Liver (tissue), 9 donors: ENCODE results near the gene CLIP4. TPM values are rescaled to one million over a fixed set of nuclear protein-coding genes. Genes with fewer than 3 reads are reported as not detected.

Source experiments
- DNase-seq: peaks from one replicate; pipeline ENCODE4 v3.0.0-alpha.2; 2017; ENCODE audit warnings: low spot score
- H3K27ac ChIP-seq, 2 donors: one replicate each; pipeline ENCODE4 v1.7.0; 2013; ENCODE audit warnings: inconsistent platforms in 2 of 2, low read length in 2 of 2, control low read depth in 1 of 2, low read depth in 1 of 2, mild to moderate bottlenecking in 1 of 2
- H3K27me3 ChIP-seq, 4 donors: one replicate each; pipeline versions ENCODE4 v1.6.1 to v1.7.0; 2013; ENCODE audit warnings: low read length in 3 of 4, inconsistent platforms in 1 of 4, mild to moderate bottlenecking in 1 of 4, moderate library complexity in 1 of 4; ENCODE audit not compliant: control insufficient read depth in 4 of 4, insufficient read depth in 4 of 4
- H3K36me3 ChIP-seq, 4 donors: one replicate each; pipeline versions ENCODE4 v1.6.1 to v1.7.0; 2013; ENCODE audit warnings: low read length in 3 of 4, mild to moderate bottlenecking in 3 of 4, low read depth in 1 of 4, moderate library complexity in 1 of 4; ENCODE audit not compliant: control insufficient read depth in 4 of 4, insufficient read depth in 3 of 4
- H3K4me1 ChIP-seq, 4 donors: one replicate each; pipeline versions ENCODE4 v1.6.1 to v1.7.0; 2013; ENCODE audit warnings: low read length in 3 of 4, mild to moderate bottlenecking in 3 of 4, moderate library complexity in 1 of 4; ENCODE audit not compliant: control insufficient read depth in 4 of 4, insufficient read depth in 4 of 4
- H3K4me3 ChIP-seq, 3 donors: one replicate each; pipeline versions ENCODE4 v1.6.1 to v1.7.0; 2013; ENCODE audit warnings: low read length in 3 of 3, control low read depth in 1 of 3, low read depth in 1 of 3, mild to moderate bottlenecking in 1 of 3
- H3K9ac ChIP-seq, 2 donors: one replicate each; pipeline ENCODE4 v1.7.0; 2013; ENCODE audit warnings: low read length in 2 of 2, mild to moderate bottlenecking in 2 of 2, moderate library complexity in 2 of 2, control low read depth in 1 of 2, low read depth in 1 of 2
- H3K9me3 ChIP-seq, 4 donors: one replicate each; pipeline versions ENCODE4 v1.6.1 to v1.7.0; 2013; ENCODE audit warnings: low read length in 3 of 4; ENCODE audit not compliant: control insufficient read depth in 4 of 4
- ATF3 ChIP-seq: IDR thresholded peaks from 2 replicates; pipeline ENCODE4 v1.6.1; 2016; ENCODE audit warnings: antibody characterized with exemption
- EGR1 ChIP-seq, 2 donors: IDR thresholded peaks; 2 replicates each; pipeline ENCODE4 v1.6.1; 2016 to 2018; ENCODE audit warnings: antibody characterized with exemption in 2 of 2, low read depth in 2 of 2
- FOXA1 ChIP-seq: IDR thresholded peaks from 2 replicates; pipeline ENCODE4 v1.6.1; 2016; ENCODE audit warnings: antibody characterized with exemption
- FOXA2 ChIP-seq: IDR thresholded peaks from 2 replicates; pipeline ENCODE4 v1.6.1; 2016; ENCODE audit warnings: antibody characterized with exemption
- GABPA ChIP-seq, 2 donors: IDR thresholded peaks in 1 of 2; conservative IDR thresholded peaks in 1 of 2; 2 replicates each; pipeline ENCODE4 v1.6.1; 2016; ENCODE audit warnings: antibody characterized with exemption in 2 of 2, mild to moderate bottlenecking in 1 of 2, moderate library complexity in 1 of 2
- HNF4A ChIP-seq, 2 donors: conservative IDR thresholded peaks; 2 replicates each; pipeline ENCODE4 v1.6.1; 2016; ENCODE audit warnings: antibody characterized with exemption in 2 of 2, mild to moderate bottlenecking in 2 of 2
- HNF4G ChIP-seq: IDR thresholded peaks from 2 replicates; pipeline ENCODE4 v1.6.1; 2016; ENCODE audit warnings: antibody characterized with exemption
- JUND ChIP-seq, 2 donors: IDR thresholded peaks; 2 replicates each; pipeline ENCODE4 v1.6.1; 2016; ENCODE audit warnings: antibody characterized with exemption in 2 of 2
- NR2F2 ChIP-seq: IDR thresholded peaks from 2 replicates; pipeline ENCODE4 v1.6.1; 2016; ENCODE audit warnings: antibody characterized with exemption
- RAD21 ChIP-seq, 2 donors: IDR thresholded peaks; 2 replicates each; pipeline ENCODE4 v1.6.1; 2016; ENCODE audit warnings: antibody characterized with exemption in 2 of 2, mild to moderate bottlenecking in 2 of 2
- RXRA ChIP-seq, 2 donors: IDR thresholded peaks; 2 replicates each; pipeline ENCODE4 v1.6.1; 2017 to 2018; ENCODE audit warnings: antibody characterized with exemption in 2 of 2, mild to moderate bottlenecking in 1 of 2
- SP1 ChIP-seq: IDR thresholded peaks from 2 replicates; pipeline ENCODE4 v1.6.1; 2018; ENCODE audit warnings: antibody characterized with exemption, mild to moderate bottlenecking
- TAF1 ChIP-seq: conservative IDR thresholded peaks from 2 replicates; pipeline ENCODE4 v1.6.1; 2016; ENCODE audit warnings: antibody characterized with exemption, mild to moderate bottlenecking
- YY1 ChIP-seq: IDR thresholded peaks from 2 replicates; pipeline ENCODE4 v1.6.1; 2016; ENCODE audit warnings: antibody characterized with exemption, mild to moderate bottlenecking
- WGBS: extraction: QIAGEN DNeasy Blood & Tissue Kit; methylation state at CpG from one replicate; pipeline ENCODE4 v1.1.7; 2013; 5-methylcytosine and 5-hydroxymethylcytosine counted together
- polyA plus RNA-seq, 2 donors: library from polyadenylated mRNA; stranded (reverse) in 1 of 2; unstranded in 1 of 2; fragments of 200-250 nt in 1 of 2; fragments of >200 nt in 1 of 2; fragmentation: Nextera tagmentation in 1 of 2; extraction: Ambion mirVana in 1 of 2; gene quantifications; one replicate each; pipeline versions ENCODE4 v1.2.1 to v1.2.3, GENCODE V29; 2013 to 2015
- total RNA-seq, 2 donors: library from RNA; depleted of rRNA; stranded (reverse); fragments of >200 nt; gene quantifications; one replicate each; pipeline ENCODE4 v1.2.3, GENCODE V29; 2014
- TF ChIP-seq, protein P1 (sequence below): IDR thresholded peaks from 2 replicates; pipeline ENCODE4 v1.6.1; 2016; ENCODE audit warnings: antibody characterized with exemption
- TF ChIP-seq, protein P2 (sequence below): IDR thresholded peaks from 2 replicates; pipeline ENCODE4 v1.6.1; 2016; ENCODE audit warnings: antibody characterized with exemption
- TF ChIP-seq, protein P3 (sequence below): IDR thresholded peaks from 2 replicates; pipeline ENCODE4 v1.6.1; 2016; ENCODE audit warnings: antibody characterized with exemption, mild to moderate bottlenecking
- donor health status: healthy.
- donor health status: healthy.
- donor health status: healthy.
- donor health status: healthy.
- donor health status: healthy.

CLIP4 gene
- total and polyA plus RNA-seq, 4 donors: 1.3 to 6.7 (median 3.2) TPM

DNA sequence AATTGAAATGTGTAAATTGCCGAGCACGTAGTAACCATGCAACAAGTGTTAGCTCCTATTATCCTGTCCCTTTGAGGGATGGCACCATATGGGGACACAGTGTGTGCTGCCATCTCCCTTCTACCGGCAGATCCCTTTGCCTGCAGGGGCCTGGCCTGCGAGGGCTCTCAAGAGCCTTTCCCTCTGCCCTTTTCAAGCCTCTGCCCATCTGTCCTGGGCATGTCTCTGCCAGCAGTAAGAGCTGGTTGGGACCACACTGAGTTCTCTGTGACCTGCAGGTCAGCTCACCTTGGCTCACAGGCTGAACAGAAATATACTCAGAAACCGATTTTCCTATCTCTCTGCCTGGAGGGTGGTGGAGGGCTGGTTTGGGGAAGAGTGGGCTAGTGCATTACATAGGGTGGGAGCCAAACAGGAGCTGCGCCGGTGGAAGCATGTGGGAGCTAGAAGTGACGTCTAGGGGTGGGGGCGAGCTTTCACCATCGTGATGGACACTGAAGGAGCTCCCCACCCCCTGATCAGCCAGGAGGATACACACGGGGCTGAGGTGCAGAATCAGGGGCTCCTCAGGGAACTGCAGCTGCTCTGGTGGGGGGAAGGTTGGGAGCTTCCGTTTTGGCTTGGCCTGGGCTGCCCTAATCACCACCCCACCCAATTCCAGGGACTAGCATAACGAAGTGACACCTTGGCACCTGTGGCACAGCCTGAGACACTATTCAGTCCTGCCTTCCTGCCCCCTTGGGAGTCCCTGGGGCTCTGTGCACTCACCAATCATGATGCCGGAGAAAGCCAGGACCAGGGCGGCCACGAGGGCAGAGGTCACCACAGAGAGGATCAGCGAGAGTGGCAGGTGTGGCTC, 109.7 kb downstream of the CLIP4 start:
- Histone ChIP-seq H3K9ac (no peak overlapping the region), H3K36me3 (no peaks in the 10 kb centered on the region), H3K27me3 (peaks cover 0 to 2% (median 0%) of the 10 kb centered on the region in 4 donors), H3K4me1 (no peaks in the 10 kb centered on the region), H3K9me3 (no peaks in the 10 kb centered on the region), H3K4me3 (no peak overlapping the region), H3K27ac (no peak overlapping the region)
- no peak for DNase-seq
- WGBS: 68% methylated on average over 17 of the region's 17 CpGs
- TF ChIP-seq JUND (IDR thresholded peaks at IDR 0.05) (no peak), FOXA1 (no peak), TAF1 (no peak), YY1 (no peak), NR2F2 (no peak), FOXA2 (no peak), RAD21 (IDR thresholded peaks at IDR 0.05) (no peak), ATF3 (no peak), GABPA (IDR thresholded peaks at IDR 0.05 in 1 of 2, conservative IDR thresholded peaks at IDR 0.05 in 1 of 2) (no peak), RXRA (IDR thresholded peaks at IDR 0.05) (no peak), HNF4G (no peak), SP1 (no peak)
- TF ChIP-seq, protein P1, sequence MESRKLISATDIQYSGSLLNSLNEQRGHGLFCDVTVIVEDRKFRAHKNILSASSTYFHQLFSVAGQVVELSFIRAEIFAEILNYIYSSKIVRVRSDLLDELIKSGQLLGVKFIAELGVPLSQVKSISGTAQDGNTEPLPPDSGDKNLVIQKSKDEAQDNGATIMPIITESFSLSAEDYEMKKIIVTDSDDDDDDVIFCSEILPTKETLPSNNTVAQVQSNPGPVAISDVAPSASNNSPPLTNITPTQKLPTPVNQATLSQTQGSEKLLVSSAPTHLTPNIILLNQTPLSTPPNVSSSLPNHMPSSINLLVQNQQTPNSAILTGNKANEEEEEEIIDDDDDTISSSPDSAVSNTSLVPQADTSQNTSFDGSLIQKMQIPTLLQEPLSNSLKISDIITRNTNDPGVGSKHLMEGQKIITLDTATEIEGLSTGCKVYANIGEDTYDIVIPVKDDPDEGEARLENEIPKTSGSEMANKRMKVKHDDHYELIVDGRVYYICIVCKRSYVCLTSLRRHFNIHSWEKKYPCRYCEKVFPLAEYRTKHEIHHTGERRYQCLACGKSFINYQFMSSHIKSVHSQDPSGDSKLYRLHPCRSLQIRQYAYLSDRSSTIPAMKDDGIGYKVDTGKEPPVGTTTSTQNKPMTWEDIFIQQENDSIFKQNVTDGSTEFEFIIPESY: no peak
- TF ChIP-seq, protein P2, sequence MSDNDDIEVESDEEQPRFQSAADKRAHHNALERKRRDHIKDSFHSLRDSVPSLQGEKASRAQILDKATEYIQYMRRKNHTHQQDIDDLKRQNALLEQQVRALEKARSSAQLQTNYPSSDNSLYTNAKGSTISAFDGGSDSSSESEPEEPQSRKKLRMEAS: no peak
- TF ChIP-seq, protein P3, sequence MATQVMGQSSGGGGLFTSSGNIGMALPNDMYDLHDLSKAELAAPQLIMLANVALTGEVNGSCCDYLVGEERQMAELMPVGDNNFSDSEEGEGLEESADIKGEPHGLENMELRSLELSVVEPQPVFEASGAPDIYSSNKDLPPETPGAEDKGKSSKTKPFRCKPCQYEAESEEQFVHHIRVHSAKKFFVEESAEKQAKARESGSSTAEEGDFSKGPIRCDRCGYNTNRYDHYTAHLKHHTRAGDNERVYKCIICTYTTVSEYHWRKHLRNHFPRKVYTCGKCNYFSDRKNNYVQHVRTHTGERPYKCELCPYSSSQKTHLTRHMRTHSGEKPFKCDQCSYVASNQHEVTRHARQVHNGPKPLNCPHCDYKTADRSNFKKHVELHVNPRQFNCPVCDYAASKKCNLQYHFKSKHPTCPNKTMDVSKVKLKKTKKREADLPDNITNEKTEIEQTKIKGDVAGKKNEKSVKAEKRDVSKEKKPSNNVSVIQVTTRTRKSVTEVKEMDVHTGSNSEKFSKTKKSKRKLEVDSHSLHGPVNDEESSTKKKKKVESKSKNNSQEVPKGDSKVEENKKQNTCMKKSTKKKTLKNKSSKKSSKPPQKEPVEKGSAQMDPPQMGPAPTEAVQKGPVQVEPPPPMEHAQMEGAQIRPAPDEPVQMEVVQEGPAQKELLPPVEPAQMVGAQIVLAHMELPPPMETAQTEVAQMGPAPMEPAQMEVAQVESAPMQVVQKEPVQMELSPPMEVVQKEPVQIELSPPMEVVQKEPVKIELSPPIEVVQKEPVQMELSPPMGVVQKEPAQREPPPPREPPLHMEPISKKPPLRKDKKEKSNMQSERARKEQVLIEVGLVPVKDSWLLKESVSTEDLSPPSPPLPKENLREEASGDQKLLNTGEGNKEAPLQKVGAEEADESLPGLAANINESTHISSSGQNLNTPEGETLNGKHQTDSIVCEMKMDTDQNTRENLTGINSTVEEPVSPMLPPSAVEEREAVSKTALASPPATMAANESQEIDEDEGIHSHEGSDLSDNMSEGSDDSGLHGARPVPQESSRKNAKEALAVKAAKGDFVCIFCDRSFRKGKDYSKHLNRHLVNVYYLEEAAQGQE: no peak

DNA sequence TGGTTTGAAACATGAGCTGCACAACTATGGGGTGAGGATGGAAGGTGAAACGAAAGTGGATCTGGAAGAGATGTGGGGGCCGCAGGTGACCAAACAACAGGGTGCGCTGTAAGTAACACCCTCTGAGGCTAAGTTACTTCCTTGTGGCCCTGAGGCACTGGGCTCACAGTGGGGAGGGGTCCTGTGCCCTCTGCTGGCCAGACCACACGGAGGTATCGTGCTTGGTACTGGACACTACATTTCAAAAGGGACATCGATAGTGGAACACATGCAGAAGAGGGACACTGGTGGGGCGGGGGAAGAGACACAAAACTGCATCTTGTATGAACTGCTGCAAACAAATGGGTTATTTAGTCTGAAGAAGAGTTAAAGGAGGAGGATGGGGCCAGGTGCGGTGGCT, 110.6 kb downstream of the CLIP4 start:
- H3K4me3 ChIP-seq: no peak overlapping the region
- H3K36me3 ChIP-seq: no peaks in the 10 kb centered on the region
- H3K9me3 ChIP-seq: no peaks in the 10 kb centered on the region
- H3K4me1 ChIP-seq: no peaks in the 10 kb centered on the region
- H3K27me3 ChIP-seq: peaks cover 0 to 2% (median 0%) of the 10 kb centered on the region in 4 donors
- no peak overlapping the region for H3K27ac ChIP-seq
- no peak for DNase-seq
- TF ChIP-seq YY1: no peak
- no peak for TF ChIP-seq EGR1 (IDR thresholded peaks at IDR 0.05; ENCODE audit: low read depth in 2 of 2)
- no peak for TF ChIP-seq HNF4A (conservative IDR thresholded peaks at IDR 0.05)
- TF ChIP-seq, protein P2: no peak
- TF ChIP-seq FOXA1: no peak
- TF ChIP-seq, protein P3: no peak
- no peak for TF ChIP-seq TAF1
- TF ChIP-seq, protein P1: no peak
- TF ChIP-seq JUND (IDR thresholded peaks at IDR 0.05): no peak
- no peak for TF ChIP-seq ATF3
- no peak overlapping the region for H3K9ac ChIP-seq
- 68% methylated on average over 8 of the region's 8 CpGs for WGBS
